GM12801 (cell line): ENCODE measurements around the gene CNDP1.

ENCODE experiments used
- CTCF ChIP-seq: IDR thresholded peaks from one replicate; pipeline ENCODE4 v1.5.1; 2011; ENCODE audit warnings: control low read depth; ENCODE audit not compliant: insufficient read length; ENCODE audit errors: extremely low read depth

Gene CNDP1

GRCh38 chr18:74508366-74508765, 25.9 kb upstream of the CNDP1 start:
- no peak for TF ChIP-seq CTCF

- TF ChIP-seq CTCF: no peak
These were observed 25.5 kb upstream of the CNDP1 start for GRCh38 chr18:74508821-74509225.

- no peak for TF ChIP-seq CTCF
These were observed 24.2 kb upstream of the CNDP1 start for GRCh38 chr18:74509856-74510769.

GRCh38 chr18:74510770-74511095, 23.6 kb upstream of the CNDP1 start:
- no peak for TF ChIP-seq CTCF

GRCh38 chr18:74511823-74512222, 22.5 kb upstream of the CNDP1 start:
- no peak for TF ChIP-seq CTCF

GRCh38 chr18:74512321-74513053, 21.8 kb upstream of the CNDP1 start:
- no peak for TF ChIP-seq CTCF

GRCh38 chr18:74513149-74513882, 21.0 kb upstream of the CNDP1 start:
- TF ChIP-seq CTCF: no peak
